Motor neuron (in vitro differentiated cells): ENCODE data around the gene PAX5. TPM values are rescaled to one million over a fixed set of nuclear protein-coding genes. Genes with fewer than 3 reads are reported as not detected.

Experiments used
- ATAC-seq, 8 experiments: fragments of 200-7000 bp; cut with Tn5 transposase; replicated peaks in 6 of 8; 2 replicates each; pipeline ENCODE4 v1.8.0; 2021; ENCODE audit warnings: mild to moderate bottlenecking in 8 of 8, moderate library complexity in 8 of 8
- H3K27ac ChIP-seq, 2 donors: fragments of 250-450 bp; sonication (Bioruptor Pico); 2 replicates each; pipeline ENCODE4 v1.9.0; 2021; ENCODE audit warnings: antibody characterized with exemption in 2 of 2, mild to moderate bottlenecking in 2 of 2, moderate library complexity in 1 of 2
- H3K4me1 ChIP-seq, 2 donors: fragments of 250-450 bp; sonication (Bioruptor Pico); replicated peaks in 1 of 2; 2 replicates each; pipeline ENCODE4 v1.6.1; 2021; ENCODE audit warnings: antibody characterized with exemption in 2 of 2, mild to moderate bottlenecking in 2 of 2, moderate library complexity in 1 of 2
- H3K4me3 ChIP-seq, 5 donors: fragments of 250-450 bp; sonication (Bioruptor Pico); 2 replicates each; pipeline ENCODE4 v1.9.0; 2021; ENCODE audit warnings: antibody characterized with exemption in 5 of 5, mild to moderate bottlenecking in 5 of 5, moderate library complexity in 4 of 5
- whole genome bisulfite sequencing, 10 experiments: fragments of 450-650 bp; shearing (Covaris generic); methylation state at CpG; one replicate each; pipeline ENCODE4 v1.0.0; 2022; 5-methylcytosine and 5-hydroxymethylcytosine counted together
- in situ Hi-C, 9 experiments: fragments of 400-800 bp; cut with MboI; loops; one replicate each; pipeline ENCODE4 v1.15.0; 2021; ENCODE audit warnings: low sequenced_read_pairs in 9 of 9, low pct_unique_long_range_greater_than_20kb in 2 of 9; ENCODE audit not compliant: unreplicated experiment in 9 of 9
- total RNA-seq, 8 experiments: library from RNA; unstranded; fragments of 300-600 nt; gene quantifications; 2 replicates each; pipeline versions ENCODE4 v1.2.3 to v1.2.4, GENCODE V29; 2022

PAX5 gene
- total RNA-seq, 8 experiments from 2014 or later = 0.09 to 1.5 (median 0.61) TPM

GRCh38 chr9:36802201-36802920, 231.7 kb downstream of the PAX5 start:
- H3K4me3 ChIP-seq = no peak overlapping the region
- ATAC-seq = peak; percentile 68 to 98 (median 97)
- in situ Hi-C loops = no loop called here
- 0 to 60% (median 16%) methylated on average over 1 to 15 of the region's 15 CpGs for WGBS, 10 experiments
- H3K27ac ChIP-seq = peak overlapping the region in 1 of 2 donors; percentile 9
- H3K4me1 ChIP-seq = peaks cover 16 to 17% of the 10 kb centered on the region in 2 donors

- WGBS, 10 experiments = 0 to 73% (median 42%) methylated on average over 1 to 3 of the region's 3 CpGs; no CpG with 5 or more reads in 2 of the 10 experiments
- Histone ChIP-seq H3K4me1 (peaks cover 14 to 17% of the 10 kb centered on the region in 2 donors), H3K4me3 (no peak overlapping the region), H3K27ac (no peak overlapping the region)
- in situ Hi-C loops = no loop called here
- peak in 3 of 8 experiments; percentile 18 to 77 (median 69) for ATAC-seq
These were observed 233.6 kb downstream of the PAX5 start for GRCh38 chr9:36800455-36800854.

GRCh38 chr9:36798350-36799065, 235.6 kb downstream of the PAX5 start:
- WGBS, 10 experiments = 20 to 71% (median 51%) methylated on average over 1 to 5 of the region's 6 CpGs; no CpG with 5 or more reads in 2 of the 10 experiments
- peak in 6 of 8 experiments; percentile 40 to 66 (median 52) for ATAC-seq
- in situ Hi-C loops = no loop called here
- H3K4me3 ChIP-seq = no peak overlapping the region
- peaks cover 14% of the 10 kb centered on the region in 2 donors for H3K4me1 ChIP-seq
- H3K27ac ChIP-seq = no peak overlapping the region

- in situ Hi-C loops = no loop called here
- no peak for ATAC-seq
- Histone ChIP-seq H3K4me3 (no peak overlapping the region), H3K27ac (no peak overlapping the region), H3K4me1 (peaks cover 10 to 11% of the 10 kb centered on the region in 2 donors)
- 40 to 74% (median 61%) methylated on average over 3 to 9 of the region's 17 CpGs; no CpG with 5 or more reads in 3 of the 10 experiments for WGBS, 10 experiments
These were observed 236.4 kb downstream of the PAX5 start for GRCh38 chr9:36797471-36798220.

GRCh38 chr9:36796671-36797419, 237.2 kb downstream of the PAX5 start:
- WGBS, 10 experiments = 0 to 100% (median 59%) methylated on average over 1 to 4 of the region's 5 CpGs; no CpG with 5 or more reads in 3 of the 10 experiments
- Histone ChIP-seq H3K4me1 (peaks cover 2% of the 10 kb centered on the region in 2 donors), H3K27ac (no peak overlapping the region), H3K4me3 (no peak overlapping the region)
- in situ Hi-C loops = no loop called here
- no peak for ATAC-seq

GRCh38 chr9:36794461-36794860, 239.6 kb downstream of the PAX5 start:
- in situ Hi-C loops = no loop called here
- Histone ChIP-seq H3K27ac (no peak overlapping the region), H3K4me1 (no peaks in the 10 kb centered on the region), H3K4me3 (no peak overlapping the region)
- WGBS, 10 experiments = 0 to 60% (median 52%) methylated on average over 1 to 4 of the region's 5 CpGs; no CpG with 5 or more reads in 4 of the 10 experiments
- no peak for ATAC-seq

GRCh38 chr9:36793277-36793676, 240.8 kb downstream of the PAX5 start:
- no peak for ATAC-seq
- 20 to 100% (median 50%) methylated on average over 1 to 2 of the region's 2 CpGs; no CpG with 5 or more reads in 5 of the 10 experiments for WGBS, 10 experiments
- H3K4me1 ChIP-seq = no peaks in the 10 kb centered on the region
- no peak overlapping the region for H3K4me3 ChIP-seq
- no peak overlapping the region for H3K27ac ChIP-seq
- in situ Hi-C loops = no loop called here

- Histone ChIP-seq H3K4me1 (no peaks in the 10 kb centered on the region), H3K4me3 (no peak overlapping the region), H3K27ac (no peak overlapping the region)
- in situ Hi-C loops = no loop called here
- peak in 6 of 8 experiments; percentile 26 to 80 (median 57) for ATAC-seq
- WGBS, 10 experiments = 40 to 70% (median 60%) methylated on average over 2 to 9 of the region's 9 CpGs; no CpG with 5 or more reads in 4 of the 10 experiments
These were observed 242.7 kb downstream of the PAX5 start for GRCh38 chr9:36791222-36791950.

GRCh38 chr9:36789886-36790285, 244.2 kb downstream of the PAX5 start:
- 0 to 75% (median 40%) methylated on average over 1 to 3 of the region's 3 CpGs; no CpG with 5 or more reads in 3 of the 10 experiments for WGBS, 10 experiments
- H3K4me3 ChIP-seq = no peak overlapping the region
- no peak overlapping the region for H3K27ac ChIP-seq
- no peaks in the 10 kb centered on the region for H3K4me1 ChIP-seq
- no peak for ATAC-seq
- in situ Hi-C loops = no loop called here

- in situ Hi-C loops = no loop called here
- H3K4me3 ChIP-seq = no peak overlapping the region
- 0 to 60% (median 26%) methylated on average over 1 to 5 of the region's 5 CpGs; no CpG with 5 or more reads in 6 of the 10 experiments for WGBS, 10 experiments
- no peak overlapping the region for H3K27ac ChIP-seq
- H3K4me1 ChIP-seq = no peaks in the 10 kb centered on the region
- peak in 2 of 8 experiments; percentile 58 to 62 for ATAC-seq
These were observed 245.5 kb downstream of the PAX5 start for GRCh38 chr9:36788534-36788933.

- Histone ChIP-seq H3K4me3 (no peak overlapping the region), H3K4me1 (no peaks in the 10 kb centered on the region), H3K27ac (no peak overlapping the region)
- no peak for ATAC-seq
- 0 to 100% methylated on average over 1 of the region's 3 CpGs; no CpG with 5 or more reads in 8 of the 10 experiments for WGBS, 10 experiments
- in situ Hi-C loops = no loop called here
These were observed 246.4 kb downstream of the PAX5 start for GRCh38 chr9:36787709-36788108.
